HepG2 (cell line): ENCODE measurements around the gene CATSPERD. TPM values are rescaled to one million over a fixed set of nuclear protein-coding genes. Genes with fewer than 3 reads are reported as not detected.

Experiments used
- FOXK1 ChIP-seq: sonication (generic); formaldehyde crosslinking; IDR thresholded peaks from 2 replicates; pipeline ENCODE4 v1.4.0; 2020; ENCODE audit warnings: low read depth, missing genetic modification reagents, borderline replicate concordance
- KDM6A ChIP-seq: IDR thresholded peaks from 2 replicates; pipeline ENCODE4 v1.6.1; 2016; ENCODE audit warnings: low read depth
- KLF16 ChIP-seq, 2 experiments: sonication (generic) in 1 of 2; formaldehyde crosslinking in 1 of 2; IDR thresholded peaks; 2 replicates each; pipeline versions ENCODE4 v1.6.1 to v1.8.0; 2016 to 2023; ENCODE audit warnings: missing genetic modification reagents in 2 of 2, missing compliant biosample characterization in 1 of 2
- MBNL3 ChIP-seq: fragments of 250-450 bp; sonication (Bioruptor Pico); conservative IDR thresholded peaks from 2 replicates; pipeline ENCODE4 v1.8.0; 2022; ENCODE audit warnings: mild to moderate bottlenecking, inconsistent platforms
- MEIS2 ChIP-seq: sonication (generic); formaldehyde crosslinking; IDR thresholded peaks from 2 replicates; pipeline ENCODE4 v1.9.0; 2021; ENCODE audit warnings: mild to moderate bottlenecking, missing genetic modification reagents
- MIER3 ChIP-seq: IDR thresholded peaks from 2 replicates; pipeline ENCODE4 v1.6.1; 2016; ENCODE audit warnings: missing compliant biosample characterization, borderline replicate concordance
- MTF1 ChIP-seq: sonication (generic); formaldehyde crosslinking; IDR thresholded peaks from 2 replicates; pipeline ENCODE4 v1.5.0; 2020; ENCODE audit warnings: missing genetic modification reagents
- PCBP2 ChIP-seq: fragments of 200-400 bp; formaldehyde crosslinking; optimal IDR thresholded peaks from 2 replicates; pipeline ENCODE3; 2018; ENCODE audit warnings: low read length, low read depth; ENCODE audit not compliant: poor library complexity, severe bottlenecking
- TBL1XR1 ChIP-seq: fragments of 150-350 bp; IDR thresholded peaks from 2 replicates; pipeline ENCODE4 v1.6.1; 2014; ENCODE audit warnings: borderline replicate concordance, low read length; ENCODE audit not compliant: partially characterized antibody
- TCF7L2 ChIP-seq: IDR thresholded peaks from 2 replicates; pipeline ENCODE4 v1.6.1; 2011; ENCODE audit warnings: mild to moderate bottlenecking, low read depth, low read length, moderate library complexity
- TOE1 ChIP-seq: sonication (generic); formaldehyde crosslinking; IDR thresholded peaks from 2 replicates; pipeline ENCODE4 v1.4.0; 2020; ENCODE audit warnings: mild to moderate bottlenecking, missing genetic modification reagents
- ZNF136 ChIP-seq: sonication (generic); formaldehyde crosslinking; IDR thresholded peaks from 2 replicates; pipeline ENCODE4 v1.8.1; 2022; ENCODE audit warnings: low read depth, mild to moderate bottlenecking, moderate library complexity, missing genetic modification reagents
- ZNF3 ChIP-seq: IDR thresholded peaks from 2 replicates; pipeline ENCODE4 v1.7.0; 2017; ENCODE audit warnings: inconsistent platforms
- ZSCAN9 ChIP-seq: IDR thresholded peaks from 2 replicates; pipeline ENCODE4 v1.6.1; 2016; ENCODE audit warnings: borderline replicate concordance
- polyA plus RNA-seq, 8 experiments: library from polyadenylated mRNA; depleted of rRNA in 3 of 8; stranded (reverse) in 7 of 8; unstranded in 1 of 8; fragments of >200 nt; fragmentation: Illumina TruSeq in 4 of 8; extraction: Trizol in 4 of 8; gene quantifications; 2 replicates each; pipeline versions ENCODE4 v1.2.1 to v1.2.3, GENCODE V29; 2011 to 2016; ENCODE audit warnings: low read depth in 4 of 8, missing spikeins in 1 of 8, mixed read lengths in 1 of 8; ENCODE audit not compliant: insufficient read depth in 1 of 8
- total RNA-seq, 5 experiments: library from RNA; depleted of rRNA; stranded (reverse); fragments of >200 nt; fragmentation: Illumina TruSeq; extraction: Trizol; gene quantifications; 2 replicates each; pipeline ENCODE4 v1.2.3, GENCODE V29; 2016; ENCODE audit warnings: low read depth in 1 of 5
- TF ChIP-seq, protein P1 (sequence below): sonication (generic); formaldehyde crosslinking; IDR thresholded peaks from 2 replicates; pipeline ENCODE4; 2020; ENCODE audit warnings: missing genetic modification reagents, mild to moderate bottlenecking, borderline replicate concordance
- TF ChIP-seq, protein P2 (sequence below): sonication (generic); formaldehyde crosslinking; IDR thresholded peaks from 2 replicates; pipeline ENCODE4 v1.4.0; 2020; ENCODE audit warnings: missing genetic modification reagents
- TF ChIP-seq, protein P3 (sequence below): sonication (generic); formaldehyde crosslinking; IDR thresholded peaks from 2 replicates; pipeline ENCODE4 v1.4.0; 2020; ENCODE audit warnings: mild to moderate bottlenecking, missing genetic modification reagents
- TF ChIP-seq, protein P4 (sequence below): sonication (generic); formaldehyde crosslinking; IDR thresholded peaks from 2 replicates; pipeline ENCODE4 v1.4.0; 2020; ENCODE audit warnings: missing genetic modification reagents

CATSPERD gene
- total and polyA plus RNA-seq, 2 of the 13 experiments (the other 11 are each of a cell fraction or from before 2014, with no cell fraction given), result 0.04 TPM; not detected in 1

DNA sequence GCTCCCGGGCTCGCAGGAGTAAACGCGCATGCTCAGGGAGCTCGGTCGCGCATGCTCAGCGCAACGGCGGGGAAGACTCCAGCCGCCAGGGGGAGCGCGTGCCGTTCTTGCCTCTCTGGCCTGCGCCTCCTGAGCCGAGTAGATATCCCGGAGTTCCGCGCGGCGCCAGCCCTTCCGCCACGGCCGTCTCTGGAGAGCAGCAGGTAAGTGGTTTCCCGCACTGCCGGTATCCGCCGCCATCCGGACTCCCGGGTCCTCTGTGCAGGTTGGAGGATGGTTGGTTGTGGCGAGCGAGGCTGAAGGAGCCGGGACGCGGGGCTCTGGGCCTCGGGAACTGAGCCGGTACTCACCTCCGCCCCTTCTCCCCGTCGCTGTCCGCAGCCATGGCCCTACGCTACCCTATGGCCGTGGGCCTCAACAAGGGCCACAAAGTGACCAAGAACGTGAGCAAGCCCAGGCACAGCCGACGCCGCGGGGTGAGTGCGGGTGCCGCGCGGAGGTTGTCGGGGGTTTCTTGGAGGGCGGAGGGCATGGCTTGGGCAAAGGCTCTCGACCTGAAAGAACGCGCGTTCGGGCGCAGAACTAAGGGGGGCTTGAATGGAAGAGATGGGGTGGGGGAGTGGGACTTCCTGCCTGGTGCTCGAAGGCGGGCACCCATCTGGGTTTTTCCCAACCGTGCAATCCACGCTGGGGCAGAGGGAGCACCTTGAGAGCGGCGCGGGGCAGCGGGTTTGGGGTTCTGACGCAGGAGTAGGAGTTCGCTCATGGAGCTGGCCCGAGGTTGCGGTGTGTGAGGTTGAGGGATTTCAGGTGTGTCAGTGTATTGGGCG, 30.1 kb upstream of the CATSPERD start, which contains the start of gene RPL36 (continued):
- TF ChIP-seq, protein P1, sequence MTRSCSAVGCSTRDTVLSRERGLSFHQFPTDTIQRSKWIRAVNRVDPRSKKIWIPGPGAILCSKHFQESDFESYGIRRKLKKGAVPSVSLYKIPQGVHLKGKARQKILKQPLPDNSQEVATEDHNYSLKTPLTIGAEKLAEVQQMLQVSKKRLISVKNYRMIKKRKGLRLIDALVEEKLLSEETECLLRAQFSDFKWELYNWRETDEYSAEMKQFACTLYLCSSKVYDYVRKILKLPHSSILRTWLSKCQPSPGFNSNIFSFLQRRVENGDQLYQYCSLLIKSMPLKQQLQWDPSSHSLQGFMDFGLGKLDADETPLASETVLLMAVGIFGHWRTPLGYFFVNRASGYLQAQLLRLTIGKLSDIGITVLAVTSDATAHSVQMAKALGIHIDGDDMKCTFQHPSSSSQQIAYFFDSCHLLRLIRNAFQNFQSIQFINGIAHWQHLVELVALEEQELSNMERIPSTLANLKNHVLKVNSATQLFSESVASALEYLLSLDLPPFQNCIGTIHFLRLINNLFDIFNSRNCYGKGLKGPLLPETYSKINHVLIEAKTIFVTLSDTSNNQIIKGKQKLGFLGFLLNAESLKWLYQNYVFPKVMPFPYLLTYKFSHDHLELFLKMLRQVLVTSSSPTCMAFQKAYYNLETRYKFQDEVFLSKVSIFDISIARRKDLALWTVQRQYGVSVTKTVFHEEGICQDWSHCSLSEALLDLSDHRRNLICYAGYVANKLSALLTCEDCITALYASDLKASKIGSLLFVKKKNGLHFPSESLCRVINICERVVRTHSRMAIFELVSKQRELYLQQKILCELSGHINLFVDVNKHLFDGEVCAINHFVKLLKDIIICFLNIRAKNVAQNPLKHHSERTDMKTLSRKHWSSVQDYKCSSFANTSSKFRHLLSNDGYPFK (CRISPR knock-in tag), result peak; percentile 100
- TF ChIP-seq TOE1 (CRISPR knock-in tag) (no peak), PCBP2 (no peak), MTF1 (CRISPR knock-in tag) (no peak), KLF16 (CRISPR knock-in tag; IDR thresholded peaks at IDR 0.05) (peak; percentile 64 to 84; a peak in 2 of 4 replicates), MBNL3 (CRISPR knock-in tag) (no peak), MEIS2 (CRISPR knock-in tag) (peak; percentile 90), MIER3 (CRISPR knock-in tag) (peak; percentile 90), ZNF136 (CRISPR knock-in tag) (peak; percentile 97), TBL1XR1 (no peak), FOXK1 (CRISPR knock-in tag) (peak; percentile 57; the same call in 1 of the 2 replicates), KDM6A (CRISPR knock-in tag) (no peak), ZSCAN9 (CRISPR knock-in tag) (peak; percentile 91), ZNF3 (no peak), TCF7L2 (no peak)
- TF ChIP-seq, protein P2, sequence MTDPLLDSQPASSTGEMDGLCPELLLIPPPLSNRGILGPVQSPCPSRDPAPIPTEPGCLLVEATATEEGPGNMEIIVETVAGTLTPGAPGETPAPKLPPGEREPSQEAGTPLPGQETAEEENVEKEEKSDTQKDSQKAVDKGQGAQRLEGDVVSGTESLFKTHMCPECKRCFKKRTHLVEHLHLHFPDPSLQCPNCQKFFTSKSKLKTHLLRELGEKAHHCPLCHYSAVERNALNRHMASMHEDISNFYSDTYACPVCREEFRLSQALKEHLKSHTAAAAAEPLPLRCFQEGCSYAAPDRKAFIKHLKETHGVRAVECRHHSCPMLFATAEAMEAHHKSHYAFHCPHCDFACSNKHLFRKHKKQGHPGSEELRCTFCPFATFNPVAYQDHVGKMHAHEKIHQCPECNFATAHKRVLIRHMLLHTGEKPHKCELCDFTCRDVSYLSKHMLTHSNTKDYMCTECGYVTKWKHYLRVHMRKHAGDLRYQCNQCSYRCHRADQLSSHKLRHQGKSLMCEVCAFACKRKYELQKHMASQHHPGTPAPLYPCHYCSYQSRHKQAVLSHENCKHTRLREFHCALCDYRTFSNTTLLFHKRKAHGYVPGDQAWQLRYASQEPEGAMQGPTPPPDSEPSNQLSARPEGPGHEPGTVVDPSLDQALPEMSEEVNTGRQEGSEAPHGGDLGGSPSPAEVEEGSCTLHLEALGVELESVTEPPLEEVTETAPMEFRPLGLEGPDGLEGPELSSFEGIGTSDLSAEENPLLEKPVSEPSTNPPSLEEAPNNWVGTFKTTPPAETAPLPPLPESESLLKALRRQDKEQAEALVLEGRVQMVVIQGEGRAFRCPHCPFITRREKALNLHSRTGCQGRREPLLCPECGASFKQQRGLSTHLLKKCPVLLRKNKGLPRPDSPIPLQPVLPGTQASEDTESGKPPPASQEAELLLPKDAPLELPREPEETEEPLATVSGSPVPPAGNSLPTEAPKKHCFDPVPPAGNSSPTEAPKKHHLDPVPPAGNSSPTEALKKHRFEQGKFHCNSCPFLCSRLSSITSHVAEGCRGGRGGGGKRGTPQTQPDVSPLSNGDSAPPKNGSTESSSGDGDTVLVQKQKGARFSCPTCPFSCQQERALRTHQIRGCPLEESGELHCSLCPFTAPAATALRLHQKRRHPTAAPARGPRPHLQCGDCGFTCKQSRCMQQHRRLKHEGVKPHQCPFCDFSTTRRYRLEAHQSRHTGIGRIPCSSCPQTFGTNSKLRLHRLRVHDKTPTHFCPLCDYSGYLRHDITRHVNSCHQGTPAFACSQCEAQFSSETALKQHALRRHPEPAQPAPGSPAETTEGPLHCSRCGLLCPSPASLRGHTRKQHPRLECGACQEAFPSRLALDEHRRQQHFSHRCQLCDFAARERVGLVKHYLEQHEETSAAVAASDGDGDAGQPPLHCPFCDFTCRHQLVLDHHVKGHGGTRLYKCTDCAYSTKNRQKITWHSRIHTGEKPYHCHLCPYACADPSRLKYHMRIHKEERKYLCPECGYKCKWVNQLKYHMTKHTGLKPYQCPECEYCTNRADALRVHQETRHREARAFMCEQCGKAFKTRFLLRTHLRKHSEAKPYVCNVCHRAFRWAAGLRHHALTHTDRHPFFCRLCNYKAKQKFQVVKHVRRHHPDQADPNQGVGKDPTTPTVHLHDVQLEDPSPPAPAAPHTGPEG, result peak; percentile 77
- TF ChIP-seq, protein P3, sequence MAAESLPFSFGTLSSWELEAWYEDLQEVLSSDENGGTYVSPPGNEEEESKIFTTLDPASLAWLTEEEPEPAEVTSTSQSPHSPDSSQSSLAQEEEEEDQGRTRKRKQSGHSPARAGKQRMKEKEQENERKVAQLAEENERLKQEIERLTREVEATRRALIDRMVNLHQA (CRISPR knock-in tag), result peak; percentile 41; the same call in 1 of the 2 replicates
- TF ChIP-seq, protein P4, sequence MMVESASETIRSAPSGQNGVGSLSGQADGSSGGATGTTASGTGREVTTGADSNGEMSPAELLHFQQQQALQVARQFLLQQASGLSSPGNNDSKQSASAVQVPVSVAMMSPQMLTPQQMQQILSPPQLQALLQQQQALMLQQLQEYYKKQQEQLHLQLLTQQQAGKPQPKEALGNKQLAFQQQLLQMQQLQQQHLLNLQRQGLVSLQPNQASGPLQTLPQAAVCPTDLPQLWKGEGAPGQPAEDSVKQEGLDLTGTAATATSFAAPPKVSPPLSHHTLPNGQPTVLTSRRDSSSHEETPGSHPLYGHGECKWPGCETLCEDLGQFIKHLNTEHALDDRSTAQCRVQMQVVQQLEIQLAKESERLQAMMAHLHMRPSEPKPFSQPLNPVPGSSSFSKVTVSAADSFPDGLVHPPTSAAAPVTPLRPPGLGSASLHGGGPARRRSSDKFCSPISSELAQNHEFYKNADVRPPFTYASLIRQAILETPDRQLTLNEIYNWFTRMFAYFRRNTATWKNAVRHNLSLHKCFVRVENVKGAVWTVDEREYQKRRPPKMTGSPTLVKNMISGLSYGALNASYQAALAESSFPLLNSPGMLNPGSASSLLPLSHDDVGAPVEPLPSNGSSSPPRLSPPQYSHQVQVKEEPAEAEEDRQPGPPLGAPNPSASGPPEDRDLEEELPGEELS (CRISPR knock-in tag), result peak; percentile 54
